GM12878 (cell line): ENCODE measurements around the gene IGF1R. TPM values are rescaled to one million over a fixed set of nuclear protein-coding genes. Genes with fewer than 3 reads are reported as not detected.

Experiments used
- ATAC-seq: fragments of 200-7000 bp; cut with Tn5 transposase; 3 replicates; pipeline ENCODE4 v1.9.1; 2020; ENCODE audit warnings: mild to moderate bottlenecking, moderate library complexity
- BruUV-seq: library from RNA; stranded (reverse); fragments of 400-500 nt; replicated peaks from 2 replicates; lab custom pipeline; 2021; lab: Mats Ljungman, UMichigan
- CTCF ChIA-PET: fragments of 300-600 bp; sonication (Branson Sonifier 250); formaldehyde crosslinking; extraction: SDS; loops from one replicate; lab custom pipeline; 2021; ENCODE audit warnings: inconsistent platforms; lab: Yijun Ruan, JAX
- POLR2A ChIA-PET: fragments of 350-600 bp; formaldehyde crosslinking; extraction: SDS; loops from one replicate; lab custom pipeline; 2021; ENCODE audit warnings: inconsistent platforms; lab: Charles Lee
- RAD21 ChIA-PET: fragments of 300-600 bp; sonication (Branson Sonifier 250); formaldehyde crosslinking; loops from one replicate; lab custom pipeline; 2023; ENCODE audit warnings: antibody characterized with exemption; ENCODE audit not compliant: unreplicated experiment; lab: Charles Lee
- SMC1A ChIA-PET: fragments of 300-600 bp; sonication (Branson Sonifier 250); formaldehyde crosslinking; loops from one replicate; lab custom pipeline; 2023; ENCODE audit not compliant: unreplicated experiment, uncharacterized antibody; lab: Charles Lee
- DNase-seq: peaks from one replicate; pipeline ENCODE4 v3.0.0-alpha.2; 2011; ENCODE audit warnings: low read depth, low spot score
- FAIRE-seq: peaks from 3 replicates; lab custom pipeline; 2011; peaks lifted over from hg19 to GRCh38; lab: Jason Lieb, UNC
- H2AFZ ChIP-seq: 2 replicates; pipeline ENCODE4 v1.6.0; 2011; ENCODE audit warnings: low read depth, low read length, control low read depth; ENCODE audit not compliant: control insufficient read depth
- H3K27ac ChIP-seq: 2 replicates; pipeline ENCODE4 v1.5.1; 2011; ENCODE audit warnings: control low read depth; ENCODE audit not compliant: control insufficient read depth, insufficient read depth
- H3K27me3 ChIP-seq, 2 experiments: replicated peaks in 1 of 2; 2 replicates each; pipeline versions ENCODE4 v1.6.0 to v1.6.1; 2011; ENCODE audit warnings: low read length in 1 of 2; ENCODE audit not compliant: control insufficient read depth in 2 of 2, insufficient read depth in 2 of 2
- H3K36me3 ChIP-seq, 2 experiments: 2 replicates each; pipeline ENCODE4 v1.5.1; 2011; ENCODE audit warnings: low read length in 1 of 2; ENCODE audit not compliant: control insufficient read depth in 2 of 2, insufficient read depth in 2 of 2
- H3K4me1 ChIP-seq: 2 replicates; pipeline ENCODE4 v1.6.1; 2011; ENCODE audit warnings: mild to moderate bottlenecking, low read length, moderate library complexity, mixed read lengths; ENCODE audit not compliant: control insufficient read depth, insufficient read depth
- H3K4me2 ChIP-seq: 2 replicates; pipeline ENCODE4 v1.6.0; 2011; ENCODE audit warnings: control low read depth; ENCODE audit not compliant: control insufficient read depth, insufficient read depth
- H3K4me3 ChIP-seq: fragments of 200-600 bp; sonication (generic); 2 replicates; pipeline ENCODE4 v1.5.1; 2016
- H3K79me2 ChIP-seq: 2 replicates; pipeline ENCODE4 v1.6.0; 2011; ENCODE audit warnings: low read length; ENCODE audit not compliant: control insufficient read depth, insufficient read depth
- H3K9ac ChIP-seq: 2 replicates; pipeline ENCODE4 v1.8.0; 2011; ENCODE audit warnings: low read length, control low read depth, mixed read lengths; ENCODE audit not compliant: control insufficient read depth, insufficient read depth
- H3K9me3 ChIP-seq: replicated peaks from 3 replicates; pipeline ENCODE4 v1.5.1; 2011; ENCODE audit warnings: mild to moderate bottlenecking, low read length; ENCODE audit not compliant: control insufficient read depth, insufficient read depth
- H4K20me1 ChIP-seq: 2 replicates; pipeline ENCODE4 v1.6.0; 2011; ENCODE audit not compliant: control insufficient read depth, insufficient read depth
- BMI1 ChIP-seq: fragments of 450-650 bp; IDR thresholded peaks from 2 replicates; pipeline ENCODE4 v1.6.1; 2016; ENCODE audit warnings: mild to moderate bottlenecking, moderate library complexity, borderline replicate concordance
- RELA ChIP-seq: fragments of 450-650 bp; IDR thresholded peaks from 2 replicates; pipeline ENCODE4 v1.8.0; 2014; ENCODE audit warnings: borderline replicate concordance; ENCODE audit not compliant: partially characterized antibody
- SPI1 ChIP-seq: IDR thresholded peaks from 2 replicates; pipeline ENCODE4 v1.6.1; 2011; ENCODE audit warnings: low read depth, mild to moderate bottlenecking, low read length, moderate library complexity, borderline replicate concordance; ENCODE audit not compliant: insufficient read depth
- TBL1XR1 ChIP-seq: IDR thresholded peaks from 2 replicates; pipeline ENCODE4 v1.6.1; 2012; ENCODE audit warnings: low read depth, low read length, improper control_type of control experiment
- TCF12 ChIP-seq: IDR thresholded peaks from 2 replicates; pipeline ENCODE4 v1.6.1; 2011; ENCODE audit warnings: low read depth, mild to moderate bottlenecking, low read length
- WGBS: methylation state at CpG from one replicate; pipeline ENCODE4 v1.1.6; 2016; ENCODE audit warnings: low lambda C conversion rate; ENCODE audit not compliant: insufficient replicate concordance, insufficient coverage; ENCODE audit errors: missing lambda C conversion rate; 5-methylcytosine and 5-hydroxymethylcytosine counted together
- in situ Hi-C: fragments of 300-500 bp; cut with MboI; formaldehyde crosslinking; loops from 9 replicates; pipeline ENCODE4 v1.14.3; 2018; ENCODE audit warnings: mixed read lengths
- intact Hi-C: fragments of 100-400 bp; cut with micrococcal nuclease; formaldehyde crosslinking; loops from one replicate; pipeline ENCODE4 v1.14.2; 2022; ENCODE audit not compliant: unreplicated experiment
- polyA plus RNA-seq, 11 experiments: library from polyadenylated mRNA; depleted of rRNA in 4 of 11; unstranded in 6 of 11; stranded (reverse) in 5 of 11; fragments of >200 nt; fragmentation: Nextera tagmentation in 4 of 11; fragmentation: Illumina TruSeq in 1 of 11; extraction: Ambion mirVana in 4 of 11; extraction: Trizol in 1 of 11; gene quantifications; 1 replicate in 1 of 11; 2 replicates in 10 of 11; pipeline versions ENCODE4 v1.2.1 to v1.2.3, GENCODE V29; 2011 to 2016; ENCODE audit warnings: inconsistent platforms in 2 of 11, missing spikeins in 2 of 11, low read depth in 1 of 11
- total RNA-seq, 4 experiments: library from RNA; depleted of rRNA in 3 of 4; stranded (reverse); fragments of >200 nt in 3 of 4; fragmentation: Illumina TruSeq in 1 of 4; extraction: Trizol in 1 of 4; gene quantifications; 2 replicates each; pipeline versions ENCODE4 v1.2.1 to v1.2.3, GENCODE V29; 2013 to 2021
- TF ChIP-seq, protein P1 (sequence below), 3 experiments: IDR thresholded peaks in 2 of 3; conservative IDR thresholded peaks in 1 of 3; 2 replicates each; pipeline ENCODE4 v1.5.1; 2011; ENCODE audit warnings: low read depth in 3 of 3, low read length in 3 of 3, mild to moderate bottlenecking in 3 of 3, control low read depth in 2 of 3, moderate library complexity in 2 of 3, inconsistent platforms in 1 of 3, mixed read lengths in 1 of 3; ENCODE audit not compliant: control insufficient read depth in 2 of 3, insufficient read depth in 1 of 3; ENCODE audit errors: extremely low read depth in 1 of 3
- TF ChIP-seq, protein P2 (sequence below): fragments of 450-650 bp; IDR thresholded peaks from 2 replicates; pipeline ENCODE4 v1.6.1; 2016; ENCODE audit warnings: mild to moderate bottlenecking, moderate library complexity, borderline replicate concordance

IGF1R gene
- total and polyA plus RNA-seq, 10 of the 15 experiments (the other 5 are each of a cell fraction or from before 2014, with no cell fraction given): 0.03 to 2.7 (median 0.66) TPM

DNA sequence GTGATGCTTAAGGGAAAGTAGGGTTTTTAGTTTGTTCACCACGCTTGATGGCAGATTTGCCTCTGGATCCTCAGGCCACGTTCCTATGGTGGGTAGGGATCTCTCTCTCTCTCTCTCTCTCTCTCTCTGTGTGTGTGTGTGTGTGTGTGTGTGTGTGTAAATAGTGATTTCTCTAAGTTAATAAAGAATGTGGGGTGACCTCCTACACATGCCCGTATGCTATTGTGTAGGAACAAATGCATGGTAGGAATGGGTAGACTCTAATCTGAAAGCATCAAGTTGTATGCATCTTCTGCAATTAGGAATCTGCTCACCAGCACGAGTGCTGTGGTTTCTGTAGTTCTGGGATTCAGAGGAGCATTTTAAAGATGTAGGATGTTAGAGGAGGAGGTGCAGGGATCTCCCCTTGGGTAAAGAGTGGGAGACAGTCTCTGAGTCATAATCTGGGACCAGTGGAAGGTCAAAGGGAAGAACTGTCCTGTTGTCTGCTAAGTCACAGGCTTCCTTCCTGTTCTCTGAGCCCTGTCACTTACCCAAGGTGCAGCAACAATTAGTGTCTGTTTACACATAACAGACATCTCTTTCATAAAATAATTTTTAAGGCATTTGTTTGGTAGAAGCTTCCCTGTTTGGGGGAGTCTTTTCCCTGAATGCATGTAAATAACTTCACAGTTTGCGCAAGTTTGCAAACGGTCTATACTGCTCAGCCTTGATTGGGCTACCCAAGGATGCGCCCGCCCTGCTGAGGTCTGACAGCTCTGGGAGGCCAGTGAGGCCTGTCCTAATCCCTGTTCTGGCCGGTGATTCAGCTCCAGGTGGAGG, 139.8 kb downstream of the IGF1R start:
- POLR2A ChIA-PET: no interaction called here
- Histone ChIP-seq H3K79me2 (no peaks in the 10 kb centered on the region), H3K9me3 (no peaks in the 10 kb centered on the region), H3K4me3 (no peak overlapping the region), H2AFZ (no peak overlapping the region), H3K9ac (no peak overlapping the region), H3K27ac (no peak overlapping the region), H3K4me2 (no peak overlapping the region), H3K4me1 (no peaks in the 10 kb centered on the region), H3K36me3 (no peaks in the 10 kb centered on the region), H3K27me3 (no peaks in the 10 kb centered on the region), H4K20me1 (no peaks in the 10 kb centered on the region)
- TF ChIP-seq TBL1XR1: no peak
- TF ChIP-seq, protein P1, sequence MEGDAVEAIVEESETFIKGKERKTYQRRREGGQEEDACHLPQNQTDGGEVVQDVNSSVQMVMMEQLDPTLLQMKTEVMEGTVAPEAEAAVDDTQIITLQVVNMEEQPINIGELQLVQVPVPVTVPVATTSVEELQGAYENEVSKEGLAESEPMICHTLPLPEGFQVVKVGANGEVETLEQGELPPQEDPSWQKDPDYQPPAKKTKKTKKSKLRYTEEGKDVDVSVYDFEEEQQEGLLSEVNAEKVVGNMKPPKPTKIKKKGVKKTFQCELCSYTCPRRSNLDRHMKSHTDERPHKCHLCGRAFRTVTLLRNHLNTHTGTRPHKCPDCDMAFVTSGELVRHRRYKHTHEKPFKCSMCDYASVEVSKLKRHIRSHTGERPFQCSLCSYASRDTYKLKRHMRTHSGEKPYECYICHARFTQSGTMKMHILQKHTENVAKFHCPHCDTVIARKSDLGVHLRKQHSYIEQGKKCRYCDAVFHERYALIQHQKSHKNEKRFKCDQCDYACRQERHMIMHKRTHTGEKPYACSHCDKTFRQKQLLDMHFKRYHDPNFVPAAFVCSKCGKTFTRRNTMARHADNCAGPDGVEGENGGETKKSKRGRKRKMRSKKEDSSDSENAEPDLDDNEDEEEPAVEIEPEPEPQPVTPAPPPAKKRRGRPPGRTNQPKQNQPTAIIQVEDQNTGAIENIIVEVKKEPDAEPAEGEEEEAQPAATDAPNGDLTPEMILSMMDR (IDR thresholded peaks at IDR 0.05 in 2 of 3, conservative IDR thresholded peaks at IDR 0.05 in 1 of 3; ENCODE audit: control insufficient read depth in 2 of 3, extremely low read depth in 1 of 3, insufficient read depth in 1 of 3, low read depth in 3 of 3, low read length in 3 of 3): no peak
- TF ChIP-seq SPI1: no peak
- TF ChIP-seq, protein P2, sequence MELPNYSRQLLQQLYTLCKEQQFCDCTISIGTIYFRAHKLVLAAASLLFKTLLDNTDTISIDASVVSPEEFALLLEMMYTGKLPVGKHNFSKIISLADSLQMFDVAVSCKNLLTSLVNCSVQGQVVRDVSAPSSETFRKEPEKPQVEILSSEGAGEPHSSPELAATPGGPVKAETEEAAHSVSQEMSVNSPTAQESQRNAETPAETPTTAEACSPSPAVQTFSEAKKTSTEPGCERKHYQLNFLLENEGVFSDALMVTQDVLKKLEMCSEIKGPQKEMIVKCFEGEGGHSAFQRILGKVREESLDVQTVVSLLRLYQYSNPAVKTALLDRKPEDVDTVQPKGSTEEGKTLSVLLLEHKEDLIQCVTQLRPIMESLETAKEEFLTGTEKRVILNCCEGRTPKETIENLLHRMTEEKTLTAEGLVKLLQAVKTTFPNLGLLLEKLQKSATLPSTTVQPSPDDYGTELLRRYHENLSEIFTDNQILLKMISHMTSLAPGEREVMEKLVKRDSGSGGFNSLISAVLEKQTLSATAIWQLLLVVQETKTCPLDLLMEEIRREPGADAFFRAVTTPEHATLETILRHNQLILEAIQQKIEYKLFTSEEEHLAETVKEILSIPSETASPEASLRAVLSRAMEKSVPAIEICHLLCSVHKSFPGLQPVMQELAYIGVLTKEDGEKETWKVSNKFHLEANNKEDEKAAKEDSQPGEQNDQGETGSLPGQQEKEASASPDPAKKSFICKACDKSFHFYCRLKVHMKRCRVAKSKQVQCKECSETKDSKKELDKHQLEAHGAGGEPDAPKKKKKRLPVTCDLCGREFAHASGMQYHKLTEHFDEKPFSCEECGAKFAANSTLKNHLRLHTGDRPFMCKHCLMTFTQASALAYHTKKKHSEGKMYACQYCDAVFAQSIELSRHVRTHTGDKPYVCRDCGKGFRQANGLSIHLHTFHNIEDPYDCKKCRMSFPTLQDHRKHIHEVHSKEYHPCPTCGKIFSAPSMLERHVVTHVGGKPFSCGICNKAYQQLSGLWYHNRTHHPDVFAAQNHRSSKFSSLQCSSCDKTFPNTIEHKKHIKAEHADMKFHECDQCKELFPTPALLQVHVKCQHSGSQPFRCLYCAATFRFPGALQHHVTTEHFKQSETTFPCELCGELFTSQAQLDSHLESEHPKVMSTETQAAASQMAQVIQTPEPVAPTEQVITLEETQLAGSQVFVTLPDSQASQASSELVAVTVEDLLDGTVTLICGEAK: no peak
- no peak for TF ChIP-seq TCF12
- no peak for TF ChIP-seq BMI1
- TF ChIP-seq RELA: no peak
- RAD21 ChIA-PET: no interaction called here
- CTCF ChIA-PET: no interaction called here
- BruUV-seq: no TSS peak
- ATAC-seq (no peak), DNase-seq (no peak), FAIRE-seq (no peak)
- 25% methylated on average over 9 of the region's 9 CpGs for WGBS
- intact Hi-C loops: no loop called here
- SMC1A ChIA-PET: interaction anchor here (1.0 to 1.2 kb wide), 2 partner anchors 9 to 85 kb away, joined by 3 read pairs; no protein-coding TSS in a partner anchor
- in situ Hi-C loops: no loop called here
